HG03135 (cell line): ENCODE measurements around the gene IRF1.

Source experiments
- ATAC-seq: cut with Tn5 transposase; IDR thresholded peaks from one replicate; pipeline ENCODE4 v1.9.1; 2021; ENCODE audit warnings: mild to moderate bottlenecking, moderate library complexity; ENCODE audit not compliant: unreplicated experiment

IRF1 gene

GRCh38 chr5:132462856-132463745 lies 27.5 kb downstream of the IRF1 start:
- no peak for ATAC-seq

GRCh38 chr5:132462333-132462732 lies 28.2 kb downstream of the IRF1 start:
- ATAC-seq: no peak

DNA sequence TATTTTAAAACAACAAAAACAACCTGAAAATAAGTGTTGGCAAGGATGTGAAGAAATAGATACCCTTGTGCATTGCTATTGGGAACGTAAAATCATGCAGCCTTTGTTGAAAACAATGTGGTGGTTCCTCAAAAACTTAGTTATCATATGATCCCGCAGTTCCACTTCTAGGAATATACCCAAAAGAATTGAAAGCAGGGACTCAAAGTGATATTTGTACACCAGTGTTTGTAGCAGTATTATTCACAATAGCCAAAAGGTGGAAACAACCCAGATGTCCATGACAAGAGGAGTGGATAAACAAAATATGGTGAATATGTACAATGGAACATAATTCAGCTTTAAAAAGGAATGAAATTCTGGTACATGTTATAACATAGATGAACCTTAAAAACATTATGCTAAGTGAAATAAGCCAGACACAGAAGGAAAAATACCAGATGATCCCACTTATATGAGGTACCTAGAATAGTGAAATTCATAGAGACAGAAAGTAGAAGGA lies 29.0 kb downstream of the IRF1 start:
- no peak for ATAC-seq

DNA sequence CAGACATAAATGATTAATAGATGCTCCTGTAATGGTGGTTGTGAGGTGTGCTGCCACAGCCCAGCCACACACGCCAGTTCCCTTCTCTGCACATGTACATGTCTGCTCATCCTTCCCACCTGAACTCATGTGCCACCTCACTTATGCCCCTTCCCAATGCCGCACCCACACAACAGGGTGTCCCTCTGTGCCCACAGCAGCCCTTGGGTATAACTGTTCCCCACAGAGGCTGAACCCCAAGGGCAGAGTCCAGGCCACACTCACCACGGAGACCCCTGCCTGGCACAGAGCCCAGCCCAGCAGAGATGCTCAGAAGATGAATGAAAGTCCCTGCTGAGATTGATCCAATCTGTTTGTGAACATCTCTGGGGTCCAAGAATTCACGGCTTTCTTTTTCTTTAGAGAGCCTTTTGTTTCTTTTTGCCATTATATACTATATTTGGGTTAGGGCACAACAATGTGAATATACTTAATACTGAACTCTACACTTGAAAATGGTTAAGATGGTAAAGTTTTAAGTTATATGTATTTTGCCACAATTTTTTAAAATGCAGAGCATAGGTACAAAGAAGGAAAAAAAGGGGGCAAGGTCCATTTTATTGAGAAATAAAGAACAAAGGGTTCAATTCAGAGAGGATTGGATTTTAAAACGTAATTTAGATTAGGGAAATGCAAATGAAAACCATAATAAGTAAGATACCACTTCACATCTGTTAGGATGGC lies 29.6 kb downstream of the IRF1 start:
- no peak for ATAC-seq

DNA sequence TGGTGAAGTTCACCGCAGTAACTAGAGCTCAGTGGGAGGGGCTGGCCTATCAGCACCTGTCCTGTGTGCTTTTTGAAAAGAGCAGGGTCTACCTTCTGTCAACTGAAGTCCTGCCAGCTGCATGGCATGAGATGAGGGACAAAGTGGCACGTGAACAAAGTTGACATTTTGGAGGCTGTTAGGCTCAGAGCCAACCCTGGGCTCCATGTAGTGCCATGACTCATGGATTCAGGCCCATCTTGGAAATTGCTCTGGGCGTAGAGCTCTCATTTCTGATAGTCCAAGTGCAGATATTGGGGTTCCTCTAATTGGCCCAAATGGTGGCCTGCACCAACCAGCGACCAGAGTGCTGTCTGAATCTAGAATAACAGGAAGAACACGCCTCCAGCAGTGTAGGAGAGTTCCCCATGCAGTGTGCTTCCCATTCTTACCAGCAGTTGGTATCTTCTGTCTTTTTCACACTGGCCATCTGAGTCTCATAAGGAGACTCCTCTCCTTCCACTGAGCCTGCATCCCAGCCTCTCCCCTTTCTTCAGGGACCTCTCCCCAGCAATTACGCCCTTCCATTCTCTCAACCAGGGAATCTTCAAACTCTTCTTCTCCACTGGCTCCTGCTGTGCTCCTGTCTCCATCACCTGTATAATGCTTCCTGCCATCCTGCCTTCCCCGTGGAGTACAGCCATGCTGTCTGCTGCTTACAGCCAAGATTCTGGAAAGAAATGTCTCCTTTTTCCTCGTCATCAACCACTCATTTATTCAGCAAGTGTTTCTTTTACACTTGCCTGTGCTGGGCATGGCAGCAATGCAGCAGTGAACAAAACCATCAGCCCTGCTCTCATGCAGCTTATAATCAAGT lies 30.4 kb downstream of the IRF1 start:
- no peak for ATAC-seq

DNA sequence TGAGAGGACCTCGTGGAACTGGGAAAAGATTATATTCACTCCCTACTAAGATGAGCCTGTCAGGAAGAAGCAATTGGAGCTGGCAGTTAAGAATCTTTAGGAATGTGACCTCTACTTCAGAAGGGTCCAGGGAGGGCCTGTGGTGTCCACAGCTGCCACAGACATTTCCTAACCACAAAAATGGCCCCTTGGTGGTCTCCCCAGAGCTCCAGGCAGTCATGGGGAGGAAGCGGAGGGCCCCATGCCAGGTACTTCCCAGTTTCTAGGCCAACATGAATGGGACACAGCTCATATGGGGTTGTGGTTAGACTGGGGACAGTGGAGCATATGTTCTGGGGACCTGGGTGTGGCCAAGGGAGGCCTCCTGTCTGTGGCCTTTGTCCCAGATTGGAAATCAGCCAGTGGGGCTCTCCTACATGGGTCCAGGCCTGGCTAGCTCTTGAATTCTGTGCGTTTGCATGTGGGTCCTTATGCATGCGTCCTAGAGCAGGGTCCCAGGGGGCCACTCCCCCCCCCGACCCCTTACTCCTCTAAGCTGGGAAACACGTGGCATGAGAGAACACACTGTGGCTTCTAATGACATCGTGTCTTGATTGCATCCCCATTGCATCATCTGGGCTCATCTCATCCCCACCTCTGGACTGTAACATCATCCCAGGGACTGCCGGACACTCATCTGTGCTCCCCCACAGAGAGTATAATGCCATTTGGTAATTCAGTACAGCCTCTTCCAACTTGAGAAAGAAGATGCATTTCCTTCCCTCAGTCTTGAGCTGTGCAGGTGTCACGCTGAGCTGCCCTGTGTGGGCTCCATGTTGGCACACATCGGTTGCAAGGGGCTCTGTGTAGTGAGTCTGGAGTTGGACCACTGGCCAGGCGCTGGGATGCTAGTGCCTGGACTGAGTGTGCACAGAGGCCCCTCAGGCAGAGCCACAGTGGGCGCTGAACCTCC lies 31.3 kb downstream of the IRF1 start:
- ATAC-seq: no peak

DNA sequence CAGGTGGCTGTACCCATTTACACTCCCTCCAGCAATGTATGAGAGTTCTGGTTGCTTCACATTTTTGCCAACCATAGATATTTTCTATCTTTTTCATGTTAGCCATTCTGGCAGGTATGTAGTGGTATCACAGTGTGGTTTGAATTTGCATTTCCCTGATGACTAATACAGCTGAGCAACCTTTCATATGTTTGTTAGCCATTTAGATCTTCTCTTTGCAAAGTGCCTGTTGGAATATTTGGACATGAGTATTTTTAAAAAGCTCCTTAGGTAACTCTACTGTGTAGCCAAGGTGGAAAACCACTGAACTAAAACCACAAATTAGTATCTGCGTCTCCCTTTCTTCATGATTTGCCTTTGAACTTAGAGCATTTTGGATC lies 31.9 kb downstream of the IRF1 start:
- ATAC-seq: no peak

DNA sequence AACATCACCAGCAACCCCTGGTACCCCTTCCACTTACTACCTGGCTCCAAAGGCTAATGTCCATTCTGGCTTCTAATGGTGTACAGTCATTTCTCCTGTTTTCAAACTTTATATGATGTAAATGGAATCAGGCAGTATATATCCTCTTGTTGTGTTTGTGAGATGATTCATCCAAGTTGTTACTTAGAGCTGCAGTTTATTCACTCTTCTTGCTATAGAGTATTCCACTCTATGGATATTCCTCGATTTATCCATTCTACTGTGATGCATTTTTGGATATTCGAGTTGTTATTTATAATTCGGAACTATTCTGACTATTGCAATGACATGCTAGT lies 32.4 kb downstream of the IRF1 start:
- no peak for ATAC-seq

GRCh38 chr5:132457371-132458225 lies 33.0 kb downstream of the IRF1 start:
- ATAC-seq: no peak

DNA sequence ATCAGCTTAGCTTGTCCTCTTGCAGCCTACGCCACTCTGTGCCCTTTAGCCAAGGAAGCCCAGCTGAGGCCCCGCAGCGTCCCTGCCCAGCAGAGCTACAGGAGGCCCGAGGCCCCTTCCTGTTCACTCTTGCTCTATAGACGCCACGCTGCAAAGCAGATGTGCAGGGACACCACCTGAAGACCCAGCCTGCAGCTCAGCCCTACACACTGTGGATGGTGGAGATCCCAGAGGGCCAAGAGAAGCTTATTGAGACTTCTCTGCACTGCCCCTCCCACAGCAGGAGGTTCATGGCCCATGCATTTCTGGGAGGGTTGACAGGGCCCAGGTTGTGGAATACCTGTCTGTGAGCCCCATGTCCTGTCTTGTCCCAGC lies 33.6 kb downstream of the IRF1 start:
- ATAC-seq: peak; percentile 20

DNA sequence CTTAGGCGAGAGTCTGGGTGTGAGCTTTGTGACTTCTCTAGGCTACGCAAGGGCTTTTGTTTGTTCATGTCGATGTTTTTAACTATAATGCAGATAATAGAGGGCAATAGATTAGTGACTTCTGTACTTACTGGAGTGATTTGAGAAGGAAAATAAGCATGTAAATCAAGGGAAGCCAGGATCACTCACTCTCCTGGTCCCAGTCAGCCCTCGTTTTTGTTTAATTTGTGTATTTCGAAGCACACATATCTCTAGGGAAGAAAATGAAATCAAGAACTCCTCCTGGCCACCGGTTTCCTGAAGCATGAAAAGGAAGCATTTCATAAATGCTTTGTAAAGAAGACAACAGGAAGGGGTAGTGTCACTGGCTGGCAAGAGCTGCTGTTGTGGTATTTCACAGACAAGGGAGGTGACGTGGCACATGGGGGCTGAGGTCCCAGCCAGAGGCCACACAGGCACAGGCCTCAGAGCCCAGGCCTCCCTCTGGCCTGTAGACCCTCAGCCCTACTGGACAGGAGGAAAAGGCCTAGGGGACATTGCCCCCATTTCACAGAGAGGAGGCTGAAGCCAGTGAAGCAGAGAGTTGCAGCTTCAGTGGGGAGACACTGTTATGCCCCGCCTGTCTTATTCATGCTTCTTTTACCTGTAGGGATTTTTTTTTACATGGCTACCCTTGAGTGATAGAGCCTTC lies 34.1 kb downstream of the IRF1 start:
- peak; percentile 48 for ATAC-seq

- ATAC-seq: no peak
Observed at GRCh38 chr5:132455614-132456115, 34.9 kb downstream of the IRF1 start.

- no peak for ATAC-seq
Observed at GRCh38 chr5:132454361-132454760, 36.2 kb downstream of the IRF1 start.

DNA sequence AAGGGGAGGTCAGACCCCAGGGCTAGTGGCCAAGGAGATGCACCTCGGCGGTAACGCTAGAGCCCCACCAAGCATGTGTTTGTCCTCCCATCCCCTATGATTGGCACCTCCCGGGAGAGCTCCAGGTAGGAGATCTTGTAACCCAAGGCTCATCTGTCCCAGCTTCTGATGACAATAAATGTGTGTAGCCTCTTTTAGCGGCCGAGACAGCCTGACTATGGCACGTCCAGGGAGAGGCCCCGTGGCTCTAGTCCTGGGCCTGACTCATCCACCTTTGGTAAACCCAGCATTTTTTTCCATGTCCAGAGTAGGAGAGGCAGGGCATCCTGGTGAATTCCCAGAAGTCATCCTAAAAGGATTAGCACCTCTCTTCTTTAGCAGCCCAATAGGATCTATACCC lies 39.2 kb downstream of the IRF1 start:
- no peak for ATAC-seq

DNA sequence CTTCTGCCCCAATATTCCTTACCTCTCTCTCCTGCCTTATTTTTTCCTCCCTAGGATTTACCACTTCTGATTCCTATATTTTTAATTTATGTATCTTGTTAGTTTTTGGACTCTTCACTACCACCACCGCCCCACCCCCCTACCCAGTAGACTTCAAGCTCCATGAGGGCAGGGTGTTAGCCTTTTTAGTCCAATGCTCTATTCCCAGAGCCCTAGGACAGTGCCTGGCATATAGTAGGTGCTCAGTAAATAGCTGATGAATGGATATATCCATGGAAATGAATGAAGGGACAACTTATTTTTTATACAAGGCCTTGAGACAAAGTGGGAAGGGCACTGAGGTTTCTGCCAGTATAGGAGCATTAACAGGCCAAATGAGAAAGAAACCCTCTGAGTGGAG lies 41.5 kb downstream of the IRF1 start:
- ATAC-seq: no peak

DNA sequence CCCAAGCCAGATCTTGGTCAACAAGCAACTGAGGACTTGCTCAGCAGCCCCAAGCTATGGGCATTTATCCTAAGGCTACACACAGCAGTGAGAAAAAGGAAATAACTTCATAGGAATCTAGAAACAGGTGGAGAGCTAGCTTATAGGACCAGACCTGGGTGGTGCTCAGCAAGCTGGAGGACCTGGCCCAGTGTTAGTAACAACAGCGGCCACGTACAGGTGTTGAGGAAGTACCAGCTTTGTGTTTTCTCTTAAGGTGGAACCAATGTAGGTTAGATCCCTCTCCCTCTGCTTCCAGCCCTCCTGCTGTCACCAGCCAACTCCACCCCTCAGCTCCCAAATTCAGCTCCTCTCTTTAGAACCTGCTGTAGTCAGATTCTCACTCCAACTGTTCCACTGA lies 43.4 kb downstream of the IRF1 start:
- no peak for ATAC-seq

DNA sequence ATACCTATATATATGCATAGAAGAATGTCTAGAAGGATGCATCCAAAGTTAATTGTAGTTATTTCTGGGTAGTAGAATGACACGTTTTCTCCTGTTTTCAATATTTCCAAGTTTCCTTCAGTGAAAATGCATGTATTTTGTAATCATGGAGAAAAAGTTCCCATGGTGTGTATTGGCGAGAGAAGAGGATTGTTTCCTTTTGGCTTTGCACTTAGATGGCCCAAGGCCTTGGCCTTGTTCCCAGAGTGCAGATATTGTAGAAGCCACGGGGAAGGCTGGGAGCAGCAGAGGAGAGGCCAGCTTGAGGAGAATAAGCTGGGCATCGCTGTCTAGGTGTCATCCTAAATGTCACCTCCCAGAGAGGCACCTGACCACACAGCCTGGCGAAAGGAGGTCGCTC lies 44.0 kb downstream of the IRF1 start:
- ATAC-seq: no peak

DNA sequence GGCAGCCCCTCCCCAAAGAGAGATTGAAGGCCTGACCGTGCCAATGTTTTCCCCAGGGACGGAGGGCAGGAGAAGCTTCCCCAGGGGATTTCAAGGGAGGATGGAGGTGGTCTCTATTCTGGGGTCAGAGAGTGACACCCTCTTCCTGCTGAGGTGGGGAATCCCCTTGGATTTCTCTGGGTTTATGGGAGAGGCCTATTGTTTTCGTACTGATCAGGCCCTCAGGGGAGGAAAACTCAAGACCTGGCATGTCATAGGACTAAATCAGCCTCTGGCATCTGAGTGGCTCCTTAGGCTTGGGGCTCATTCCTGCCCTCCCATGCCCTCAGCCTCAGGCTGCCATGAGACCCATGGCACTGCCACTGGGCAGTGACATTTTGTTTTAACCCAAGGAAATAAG lies 44.6 kb downstream of the IRF1 start:
- no peak for ATAC-seq

DNA sequence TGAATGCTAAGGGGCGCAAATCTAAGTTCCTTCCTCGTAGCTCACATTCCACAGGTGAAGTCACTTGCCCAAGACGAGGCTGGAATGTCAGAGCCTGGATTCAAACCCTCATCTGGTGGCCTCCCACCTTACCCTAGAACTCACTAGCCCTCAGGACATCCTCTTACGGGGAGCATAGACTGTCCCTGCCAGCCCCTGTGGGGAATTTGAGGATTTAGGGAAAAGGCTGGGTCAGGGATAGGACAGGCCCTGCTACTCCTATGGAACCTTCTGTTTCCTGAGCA lies 45.0 kb downstream of the IRF1 start:
- ATAC-seq: no peak
